Measurements from ENCODE around the gene TIAL1.

- TF ChIP-seq CTCF (IDR thresholded peaks at IDR 0.05; ENCODE audit: insufficient read depth, low read length, poor library complexity, severe bottlenecking) (no peak), EZH2phosphoT487 (conservative IDR thresholded peaks at IDR 0.05; ENCODE audit: low read length) (no peak)
Observed at GRCh38 chr10:119555178-119555784, 41.5 kb downstream of the TIAL1 start.
